Effector memory CD4-positive, alpha-beta T cell (primary cell): ENCODE data around the gene SGMS1.

Experiments used
- DNase-seq, 3 donors: peaks; one replicate each; pipeline ENCODE4 v3.0.0-alpha.2; 2020
- H3K27ac ChIP-seq: 2 replicates; pipeline ENCODE4 v1.7.0; 2013; ENCODE audit warnings: mild to moderate bottlenecking, low read length, moderate library complexity; ENCODE audit not compliant: insufficient read depth, poor library complexity, severe bottlenecking
- H3K27me3 ChIP-seq: replicated peaks from 2 replicates; pipeline ENCODE4 v1.7.0; 2013; ENCODE audit warnings: mild to moderate bottlenecking, low read length; ENCODE audit not compliant: insufficient read depth, control insufficient read depth, poor library complexity, severe bottlenecking
- H3K36me3 ChIP-seq: 2 replicates; pipeline ENCODE4 v1.7.0; 2013; ENCODE audit warnings: mild to moderate bottlenecking, low read length, moderate library complexity; ENCODE audit not compliant: control insufficient read depth, insufficient read depth
- H3K4me1 ChIP-seq: 2 replicates; pipeline ENCODE4 v1.7.0; 2013; ENCODE audit warnings: low read length, mild to moderate bottlenecking; ENCODE audit not compliant: control insufficient read depth, insufficient read depth, poor library complexity, severe bottlenecking
- H3K4me3 ChIP-seq: 2 replicates; pipeline ENCODE4 v1.7.0; 2013; ENCODE audit warnings: low read length, low read depth, mild to moderate bottlenecking; ENCODE audit not compliant: insufficient read depth, poor library complexity, severe bottlenecking
- H3K9me3 ChIP-seq: 2 replicates; pipeline ENCODE4 v1.7.0; 2013; ENCODE audit warnings: mild to moderate bottlenecking, low read length, moderate library complexity; ENCODE audit not compliant: control insufficient read depth

SGMS1 gene

DNA sequence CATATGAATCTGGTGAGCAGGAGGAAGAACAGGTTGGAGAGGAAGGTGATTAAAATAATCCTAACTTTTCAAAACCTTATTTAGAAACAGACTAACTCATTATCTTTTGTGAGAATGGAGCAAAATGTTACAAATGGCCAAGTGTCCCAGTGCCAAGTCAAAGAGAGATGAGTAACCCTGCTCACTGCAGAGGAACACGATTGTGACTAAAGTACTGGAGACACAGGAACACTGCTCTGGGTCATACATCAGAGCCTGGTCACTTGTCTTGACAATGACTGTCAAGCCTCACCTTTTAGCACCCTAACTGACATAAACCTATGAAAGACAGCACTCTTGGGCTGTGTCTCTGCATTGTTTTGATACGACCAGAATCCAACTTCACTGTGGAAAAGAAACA is 108.8 kb downstream of the SGMS1 start:
- Histone ChIP-seq H3K36me3 (peaks cover 7% of the 10 kb centered on the region), H3K4me3 (no peak overlapping the region), H3K9me3 (no peaks in the 10 kb centered on the region), H3K27me3 (no peaks in the 10 kb centered on the region), H3K27ac (no peak overlapping the region), H3K4me1 (peaks cover 23% of the 10 kb centered on the region)
- DNase-seq, result no peak

DNA sequence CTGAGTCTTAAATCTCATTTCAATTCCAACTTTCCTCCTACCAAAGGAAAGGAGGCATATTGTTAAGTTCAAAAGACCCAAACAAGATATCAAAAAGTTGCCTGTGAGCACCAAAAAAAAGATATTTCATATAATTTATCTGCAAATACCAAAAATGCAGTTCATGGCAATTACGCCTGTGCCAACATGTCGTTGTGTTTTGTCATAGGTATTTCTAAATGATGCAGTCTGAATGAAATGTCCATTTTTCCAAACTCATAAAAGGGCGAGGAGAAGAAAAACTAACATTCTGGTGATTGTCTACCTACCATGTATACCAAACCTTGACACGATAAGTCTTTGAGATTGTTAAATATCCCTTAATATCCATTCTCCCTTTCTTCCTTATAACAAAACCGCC is 109.8 kb downstream of the SGMS1 start:
- DNase-seq, result no peak
- H3K36me3 ChIP-seq, result peaks cover 1% of the 10 kb centered on the region
- H3K27ac ChIP-seq, result no peak overlapping the region
- H3K4me1 ChIP-seq, result peaks cover 24% of the 10 kb centered on the region
- H3K4me3 ChIP-seq, result no peak overlapping the region
- H3K9me3 ChIP-seq, result no peaks in the 10 kb centered on the region
- H3K27me3 ChIP-seq, result no peaks in the 10 kb centered on the region

DNA sequence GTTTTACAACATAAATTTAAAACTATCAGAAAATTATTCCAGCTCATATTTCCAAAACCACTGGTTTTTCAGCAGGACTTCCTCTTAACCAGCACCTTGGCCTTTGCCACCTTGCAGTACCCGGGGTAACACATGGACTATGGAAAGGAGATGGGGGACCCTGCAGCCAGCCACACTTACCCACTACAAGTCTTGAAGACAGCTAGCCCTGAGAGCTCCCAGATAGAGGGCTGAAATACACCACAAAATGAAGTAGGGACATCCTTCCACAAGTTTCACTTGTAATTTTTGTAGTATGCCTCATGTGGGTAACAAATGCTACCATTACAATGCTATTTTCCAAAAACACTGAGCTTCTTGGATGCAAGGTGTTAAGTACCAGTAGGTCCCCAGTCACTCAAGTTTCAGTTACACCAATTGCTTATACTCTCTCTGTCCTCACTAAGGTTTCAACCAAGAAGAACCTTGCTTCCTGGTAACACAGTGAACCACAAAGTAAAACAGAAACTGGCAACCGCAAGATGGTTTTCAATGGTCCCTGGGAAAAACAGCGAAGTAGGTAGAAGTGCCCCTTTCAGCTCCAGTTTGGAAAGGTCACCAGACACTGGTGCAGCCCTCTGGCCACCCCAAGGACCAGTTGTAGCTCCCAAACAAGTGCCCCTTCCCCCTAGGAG is 110.9 kb downstream of the SGMS1 start:
- Histone ChIP-seq H3K27ac (no peak overlapping the region), H3K4me1 (peaks cover 29% of the 10 kb centered on the region), H3K27me3 (no peaks in the 10 kb centered on the region), H3K9me3 (no peaks in the 10 kb centered on the region), H3K4me3 (peak overlapping the region; percentile 16), H3K36me3 (no peaks in the 10 kb centered on the region)
- DNase-seq, result peak in 1 of 3 donors; percentile 10

DNA sequence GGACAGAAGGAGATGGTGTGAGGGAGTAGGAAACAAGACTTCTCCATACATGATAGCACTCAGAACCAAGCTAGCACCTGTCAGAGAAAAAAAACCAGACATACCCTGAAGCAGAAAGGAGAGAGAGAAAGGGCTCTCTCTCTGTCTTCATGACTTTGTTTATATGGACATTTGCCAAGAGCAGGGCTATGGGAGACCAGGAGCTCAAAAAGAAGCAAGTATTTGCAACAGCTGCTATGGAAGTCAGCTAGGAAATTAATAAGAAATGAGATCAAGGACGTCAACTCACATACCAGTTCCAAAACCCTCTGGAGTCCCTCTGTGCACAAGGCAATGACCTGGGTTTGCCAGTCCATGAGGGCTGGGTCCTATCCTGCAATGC is 111.6 kb downstream of the SGMS1 start:
- Histone ChIP-seq H3K27ac (no peak overlapping the region), H3K27me3 (no peaks in the 10 kb centered on the region), H3K9me3 (no peaks in the 10 kb centered on the region), H3K36me3 (no peaks in the 10 kb centered on the region), H3K4me1 (peaks cover 29% of the 10 kb centered on the region), H3K4me3 (no peak overlapping the region)
- DNase-seq, result no peak

DNA sequence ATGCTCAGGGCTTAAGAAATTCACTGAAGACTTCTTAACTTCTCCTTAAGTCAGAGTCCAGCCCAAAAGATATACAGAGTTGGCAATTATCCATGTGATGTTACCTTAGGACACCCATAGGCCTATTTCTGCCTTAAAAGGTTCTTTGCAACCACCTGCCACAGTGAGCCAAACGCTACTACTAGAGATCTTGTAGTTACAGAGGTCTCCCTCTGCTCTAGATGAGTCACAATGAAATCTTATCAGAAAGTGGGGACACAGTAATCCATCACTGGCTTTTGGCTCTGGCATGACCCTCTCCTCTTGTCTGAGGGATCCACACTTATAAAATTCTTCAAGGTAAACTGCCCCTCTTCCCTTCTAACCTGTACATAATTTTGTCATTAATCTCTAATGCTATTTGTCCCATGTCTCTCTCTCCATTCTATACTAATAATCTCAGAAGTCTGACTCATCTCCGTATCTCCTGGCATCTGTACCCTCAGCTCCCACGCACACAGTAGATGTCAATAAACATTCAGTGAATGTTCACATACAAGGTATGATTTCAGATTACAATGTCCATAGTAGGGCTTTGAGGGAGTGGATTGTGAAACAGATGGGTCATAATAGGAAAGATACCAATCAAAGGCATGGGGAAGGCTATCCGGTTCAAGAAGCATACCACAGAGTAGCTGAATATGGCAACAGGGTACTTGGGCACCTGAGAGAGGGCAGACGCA is 112.1 kb downstream of the SGMS1 start:
- Histone ChIP-seq H3K27me3 (no peaks in the 10 kb centered on the region), H3K27ac (no peak overlapping the region), H3K36me3 (no peaks in the 10 kb centered on the region), H3K9me3 (no peaks in the 10 kb centered on the region), H3K4me3 (no peak overlapping the region), H3K4me1 (peaks cover 29% of the 10 kb centered on the region)
- DNase-seq, result no peak

DNA sequence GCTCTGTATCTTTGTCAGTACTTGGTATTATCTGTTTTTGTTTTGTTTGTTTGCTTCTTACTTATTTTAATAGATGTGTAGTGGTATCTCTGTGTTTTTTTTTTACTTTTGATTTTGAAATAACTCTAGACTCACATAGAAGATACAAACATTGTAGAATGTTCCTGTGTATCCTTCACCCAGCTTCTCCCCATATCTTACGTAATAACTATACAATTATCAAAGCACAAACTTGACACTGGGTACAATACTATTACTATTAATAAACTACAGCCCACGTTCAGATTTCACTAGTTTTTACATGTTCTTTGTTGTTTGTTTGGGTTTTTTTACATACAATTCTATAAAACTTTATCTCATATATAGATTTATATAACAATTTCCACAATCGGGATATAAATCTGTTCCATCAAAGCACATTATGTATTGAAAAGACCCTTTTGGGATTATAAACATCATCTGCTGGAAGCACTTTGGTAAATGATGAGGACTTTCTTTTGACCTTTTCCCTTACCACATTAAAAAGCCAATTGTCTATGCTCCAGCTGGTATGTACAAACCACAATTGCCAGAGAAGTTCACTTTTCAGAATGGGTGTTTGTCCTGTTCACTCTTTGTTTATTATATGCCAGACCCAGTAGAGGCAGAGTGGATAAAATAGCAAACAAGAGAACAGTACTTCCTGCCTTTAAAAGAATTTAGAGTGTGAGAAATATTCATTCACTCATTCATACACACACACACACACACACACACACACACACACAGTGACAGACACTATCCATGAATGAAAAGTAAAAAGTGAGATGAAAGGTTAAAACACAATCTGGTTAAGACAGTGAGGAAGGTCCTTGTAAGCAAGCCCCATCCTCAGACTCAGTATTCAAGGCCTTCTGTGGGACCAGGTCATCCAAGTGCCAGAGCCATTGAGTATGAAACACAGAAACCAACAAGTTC is 113.0 kb downstream of the SGMS1 start:
- Histone ChIP-seq H3K36me3 (no peaks in the 10 kb centered on the region), H3K27me3 (no peaks in the 10 kb centered on the region), H3K4me1 (peaks cover 29% of the 10 kb centered on the region), H3K9me3 (no peaks in the 10 kb centered on the region), H3K4me3 (no peak overlapping the region), H3K27ac (no peak overlapping the region)
- no peak for DNase-seq

DNA sequence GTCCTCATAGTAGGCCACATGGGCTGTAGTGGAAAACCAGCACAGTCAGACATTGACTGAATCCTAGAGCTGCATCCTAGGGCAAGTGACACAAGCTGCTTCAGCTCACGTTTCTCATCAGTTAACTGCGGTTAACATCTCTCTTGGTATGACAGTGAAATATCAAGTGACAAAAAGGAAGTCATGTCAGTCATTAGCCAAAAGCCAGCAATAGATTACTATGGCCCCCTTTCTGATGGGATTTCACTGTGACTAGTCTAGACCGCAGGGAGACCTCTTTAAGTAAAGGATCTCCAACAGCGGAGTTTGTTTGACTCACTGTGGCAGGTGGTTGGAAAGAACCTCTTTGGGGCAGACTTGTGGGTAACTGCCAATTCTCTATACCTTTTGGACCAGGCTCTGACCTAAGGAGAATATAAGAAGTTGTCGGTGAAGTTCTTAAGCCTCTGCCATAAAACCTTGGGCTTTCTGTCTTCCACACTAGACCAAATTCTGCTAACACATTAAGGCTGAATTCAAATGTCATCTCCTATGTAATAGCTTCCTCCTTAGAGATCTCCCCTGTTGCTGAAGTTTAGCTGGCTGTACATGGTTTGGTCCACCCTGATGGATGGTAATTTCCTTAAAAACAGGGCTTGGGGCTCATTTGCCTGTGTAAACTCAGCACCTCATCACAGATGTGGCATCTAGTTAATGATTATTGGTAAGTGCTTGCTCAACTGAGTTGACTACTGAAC is 115.3 kb downstream of the SGMS1 start:
- H3K9me3 ChIP-seq, result no peaks in the 10 kb centered on the region
- peaks cover 27% of the 10 kb centered on the region for H3K4me1 ChIP-seq
- H3K4me3 ChIP-seq, result no peak overlapping the region
- no peaks in the 10 kb centered on the region for H3K27me3 ChIP-seq
- no peaks in the 10 kb centered on the region for H3K36me3 ChIP-seq
- DNase-seq, result no peak
- no peak overlapping the region for H3K27ac ChIP-seq

DNA sequence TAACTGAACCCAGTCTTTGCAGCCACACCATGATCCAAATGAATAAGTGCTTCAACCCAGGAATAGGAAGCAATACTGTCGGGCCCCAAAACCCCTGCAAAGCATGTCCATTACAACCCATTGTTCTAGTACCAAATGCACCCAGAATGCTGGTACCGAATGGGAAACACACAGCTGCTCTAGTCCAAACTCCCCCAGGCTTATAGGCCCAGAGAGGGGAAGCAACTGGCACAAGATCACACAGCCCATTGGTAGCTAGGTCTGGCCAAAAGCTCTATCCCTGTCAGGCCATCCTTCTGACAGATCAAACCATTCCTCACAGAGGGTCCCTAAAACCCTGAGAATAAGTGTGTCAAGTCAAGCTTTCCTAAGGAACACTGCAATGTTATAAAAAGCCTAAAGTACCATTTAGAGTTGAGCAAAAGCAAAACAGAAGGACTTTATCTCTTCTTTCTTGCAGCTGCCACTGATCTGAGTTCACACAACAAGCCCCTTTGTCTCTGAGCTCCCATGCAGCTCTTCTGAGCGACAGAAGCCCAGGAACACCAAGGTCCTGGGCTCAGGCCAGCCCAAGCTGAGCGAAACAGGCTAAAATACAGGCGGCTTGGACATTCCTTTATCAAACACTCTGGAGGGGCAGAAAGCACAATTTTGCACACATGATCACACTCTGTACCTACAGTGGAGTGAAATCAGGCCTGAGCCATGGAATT is 116.7 kb downstream of the SGMS1 start:
- Histone ChIP-seq H3K9me3 (no peaks in the 10 kb centered on the region), H3K4me3 (no peak overlapping the region), H3K27me3 (no peaks in the 10 kb centered on the region), H3K4me1 (peaks cover 20% of the 10 kb centered on the region), H3K27ac (no peak overlapping the region), H3K36me3 (no peaks in the 10 kb centered on the region)
- DNase-seq, result no peak

DNA sequence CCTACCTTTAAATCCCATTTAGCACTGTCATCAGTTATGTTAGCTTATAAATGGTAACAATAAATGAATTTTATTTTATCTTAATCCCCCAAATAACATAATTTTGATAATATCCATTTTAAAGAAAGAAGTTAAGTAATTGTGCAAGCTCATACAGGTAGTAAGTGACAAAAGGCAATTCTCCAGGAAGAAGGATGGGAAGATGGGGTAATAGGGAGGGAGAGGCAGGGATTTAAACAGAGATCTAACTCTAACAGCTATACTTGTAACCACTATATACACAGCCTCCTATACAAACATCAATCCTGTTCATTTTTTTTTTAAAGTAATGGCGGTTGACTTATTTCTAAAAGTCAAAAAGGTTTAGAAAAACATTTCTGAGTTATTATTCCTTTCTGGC is 119.4 kb downstream of the SGMS1 start:
- DNase-seq, result no peak
- no peaks in the 10 kb centered on the region for H3K9me3 ChIP-seq
- H3K4me1 ChIP-seq, result peaks cover 15% of the 10 kb centered on the region
- no peak overlapping the region for H3K4me3 ChIP-seq
- no peak overlapping the region for H3K27ac ChIP-seq
- H3K36me3 ChIP-seq, result no peaks in the 10 kb centered on the region
- H3K27me3 ChIP-seq, result no peaks in the 10 kb centered on the region
